ENCODE measurements around the gene CHCHD3.
"Not testable (repeated sequence)": the region's sequence is repeated elsewhere in the genome, so short reads cannot be mapped to it uniquely, and the experiment has no call there.

The CHCHD3 gene

DNA sequence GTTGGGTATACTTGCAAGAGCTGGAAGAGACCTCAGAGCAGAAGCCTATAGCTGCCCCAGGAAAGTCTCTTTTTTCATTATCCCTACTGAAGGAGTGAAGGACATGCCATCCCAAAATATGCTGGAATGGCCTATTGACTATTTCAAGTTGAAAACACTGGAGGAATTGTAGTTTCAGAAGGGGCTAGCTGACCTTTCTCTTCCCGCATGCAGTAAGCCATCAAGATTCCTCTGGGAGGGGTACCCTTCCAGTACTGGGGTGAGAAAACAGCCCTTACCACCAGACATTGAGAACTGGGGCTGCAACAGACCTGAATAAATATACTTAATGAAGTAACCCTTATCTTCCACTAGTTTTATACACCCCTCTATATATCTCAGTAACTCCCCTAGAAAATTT is 41.7 kb downstream of the CHCHD3 start:
- DNase-seq = no peak

DNA sequence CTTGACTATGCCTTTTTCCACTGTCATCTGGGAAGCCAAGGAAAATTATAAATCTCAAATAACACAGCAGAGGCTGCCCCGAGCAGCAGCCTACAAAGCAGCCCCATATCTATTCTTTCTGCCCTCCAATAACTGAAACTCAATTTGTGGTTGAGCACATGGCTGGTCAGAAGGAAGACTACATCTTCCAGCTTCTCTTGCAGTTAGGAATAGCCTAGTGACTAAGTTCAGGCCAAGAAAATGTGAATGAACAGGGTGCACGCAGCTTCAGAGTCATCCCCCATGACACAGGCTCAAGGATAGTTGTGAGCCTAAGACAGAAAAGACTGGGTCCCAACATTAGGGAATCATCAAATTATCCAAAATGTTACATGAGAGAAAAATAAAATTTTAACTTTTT is 42.3 kb downstream of the CHCHD3 start:
- DNase-seq = no peak

DNA sequence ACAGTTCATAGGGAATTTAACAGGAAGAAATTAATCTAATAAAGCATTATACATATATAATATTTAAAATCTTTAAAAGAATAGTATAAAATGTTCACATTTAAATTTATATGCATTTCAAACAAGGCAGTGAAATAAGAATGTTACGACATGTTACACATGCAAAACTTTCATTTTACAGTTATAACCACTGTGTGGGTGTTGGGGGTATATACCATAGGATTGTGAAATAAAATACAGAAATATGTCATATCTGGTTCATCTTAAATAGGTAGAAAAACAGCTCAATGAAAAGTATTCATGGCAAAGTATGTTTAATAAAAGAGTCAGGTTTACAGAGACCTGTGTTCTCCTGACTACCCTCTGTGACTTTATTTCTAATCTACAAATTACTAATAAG is 45.6 kb downstream of the CHCHD3 start:
- no peak for DNase-seq

DNA sequence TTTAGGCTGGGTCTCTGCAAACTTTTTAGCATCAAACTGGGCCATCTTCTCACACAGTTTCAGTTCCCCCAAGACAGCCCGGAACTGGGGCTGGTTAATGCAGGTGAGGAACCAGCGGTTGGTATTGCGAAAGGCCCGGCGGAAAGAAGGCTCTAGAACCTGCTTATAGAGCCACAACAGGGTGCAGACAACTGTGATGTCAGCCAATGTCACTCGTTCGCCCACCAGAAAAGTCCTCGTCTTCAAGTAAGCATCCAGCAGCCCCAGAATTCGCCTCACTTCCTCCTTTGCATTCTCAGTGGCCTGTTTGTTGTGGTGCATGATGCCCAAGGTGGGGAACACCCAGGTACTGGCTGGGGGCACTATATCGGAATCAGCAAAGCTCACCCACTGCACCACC is 46.6 kb downstream of the CHCHD3 start:
- not testable (repeated sequence) for DNase-seq

DNA sequence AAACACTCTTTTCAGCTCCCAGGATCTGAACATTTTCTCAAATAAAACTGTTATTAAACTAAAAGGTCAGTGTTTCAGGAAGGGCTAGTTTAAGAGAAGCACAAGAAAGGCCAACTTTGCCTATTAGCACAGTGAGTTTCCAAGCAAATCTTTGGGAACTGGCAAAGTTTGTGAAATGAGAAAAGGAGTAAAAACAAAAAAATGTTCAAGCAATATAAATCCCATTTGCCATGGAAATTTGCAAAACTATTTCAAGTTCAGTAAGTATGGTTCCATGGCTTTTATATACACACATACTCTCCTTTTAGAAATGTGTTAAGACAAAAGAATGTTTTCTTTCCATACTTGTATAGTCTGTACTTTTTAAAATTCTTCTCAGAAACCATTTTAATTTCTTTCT is 51.5 kb downstream of the CHCHD3 start:
- no peak for DNase-seq

DNA sequence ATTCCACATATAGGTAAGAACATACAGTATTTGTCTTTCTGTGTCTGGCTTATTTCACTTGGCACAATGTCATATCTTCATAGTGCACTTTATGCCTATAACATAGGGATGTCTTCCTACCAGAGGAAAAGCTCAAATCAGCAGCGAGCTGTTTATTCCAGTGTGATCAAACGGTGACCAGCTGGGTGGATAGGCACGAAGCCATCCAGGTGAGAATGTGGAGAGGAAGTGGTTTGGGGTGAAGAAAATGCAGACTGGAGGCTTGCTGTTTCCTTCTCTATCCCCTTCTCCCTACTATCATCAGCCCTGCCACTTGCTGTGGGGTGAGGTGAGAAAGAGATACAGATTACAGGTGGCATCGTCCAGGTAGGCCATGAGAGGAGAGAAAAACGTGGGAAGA is 52.4 kb downstream of the CHCHD3 start:
- DNase-seq = no peak

DNA sequence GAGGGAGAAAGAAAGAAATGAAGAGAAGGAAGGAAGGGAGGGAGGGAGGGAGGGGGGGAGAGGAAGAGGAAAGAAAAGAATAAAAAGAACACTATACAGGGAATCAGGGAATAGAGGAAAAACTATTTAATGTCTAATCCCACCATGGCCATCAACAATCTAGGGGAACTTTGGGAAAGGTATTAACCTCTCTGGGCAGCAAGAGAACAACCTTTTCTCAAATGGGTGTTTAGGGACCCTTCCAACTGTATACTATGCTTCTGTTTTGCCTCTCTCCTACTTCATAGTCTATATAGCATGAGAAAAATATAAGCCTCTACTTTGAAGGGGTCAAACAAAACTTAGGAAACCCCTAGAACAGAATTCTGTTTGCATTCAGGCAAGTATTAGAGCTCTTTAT is 54.5 kb downstream of the CHCHD3 start:
- no peak for DNase-seq

DNA sequence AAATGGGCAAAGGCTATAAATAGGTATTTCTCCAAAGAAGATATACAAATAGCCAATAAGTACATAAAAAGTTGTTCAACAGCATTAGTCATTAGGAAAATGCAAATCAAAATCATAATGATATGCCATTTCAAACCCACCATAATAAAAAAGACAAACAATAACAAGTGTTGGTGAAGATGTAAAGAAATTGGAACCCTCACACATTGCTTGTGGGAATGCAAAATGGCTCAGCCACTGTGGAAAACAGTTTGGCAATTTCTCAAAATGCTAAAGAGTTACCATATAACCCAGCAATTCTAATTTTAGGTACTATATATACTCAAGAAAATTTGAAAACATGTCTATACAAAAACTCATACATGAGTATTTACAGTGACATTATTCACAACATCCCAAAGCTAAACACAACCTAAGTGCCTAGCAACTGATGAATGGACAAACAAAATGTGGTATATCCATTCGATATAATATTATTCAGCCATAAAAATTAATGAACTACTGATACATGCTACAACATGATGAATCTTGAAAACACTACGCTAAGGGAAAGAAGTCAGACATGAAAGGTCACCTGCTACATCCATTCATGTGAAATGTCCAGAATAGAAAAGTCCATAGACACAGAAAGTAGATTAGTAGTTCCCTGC is 55.6 kb downstream of the CHCHD3 start:
- DNase-seq = no peak

DNA sequence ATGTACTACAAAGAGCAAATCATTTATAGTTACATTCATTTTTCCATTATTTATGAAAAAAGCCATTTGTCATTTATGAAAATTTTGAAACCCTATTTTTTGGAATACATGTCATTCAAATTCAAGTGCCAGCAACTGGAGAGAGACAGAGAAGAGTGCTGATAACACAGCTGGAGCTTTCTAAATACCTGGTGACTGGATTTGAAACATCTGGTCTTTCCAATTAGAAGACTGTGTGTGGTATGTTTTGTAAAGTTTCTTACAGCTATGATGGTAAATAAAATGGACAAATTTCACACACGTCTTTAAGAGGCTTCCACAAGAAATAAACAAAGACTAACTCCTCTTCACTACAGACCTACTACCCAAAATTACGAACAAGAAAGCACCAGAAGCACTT is 56.8 kb downstream of the CHCHD3 start:
- DNase-seq = no peak

DNA sequence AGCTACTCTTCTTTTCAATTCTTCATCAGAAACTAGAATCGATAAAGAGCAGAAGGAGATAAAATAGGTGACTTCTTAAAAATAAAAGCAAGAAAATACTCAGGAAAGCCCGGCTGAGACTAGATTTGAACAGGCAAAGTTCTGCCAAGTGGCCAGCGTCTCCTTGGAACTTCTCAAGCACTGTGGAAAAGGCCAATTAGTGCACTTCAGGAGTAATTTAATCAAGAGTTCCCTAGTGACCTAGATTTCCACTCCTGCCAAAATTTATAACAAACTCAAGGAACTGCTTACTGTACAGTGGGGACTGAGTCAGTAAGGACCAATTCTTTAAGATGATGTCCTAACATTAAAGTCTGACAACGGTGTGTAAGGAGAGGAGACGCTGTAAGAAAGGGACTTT is 57.3 kb downstream of the CHCHD3 start:
- DNase-seq = no peak

DNA sequence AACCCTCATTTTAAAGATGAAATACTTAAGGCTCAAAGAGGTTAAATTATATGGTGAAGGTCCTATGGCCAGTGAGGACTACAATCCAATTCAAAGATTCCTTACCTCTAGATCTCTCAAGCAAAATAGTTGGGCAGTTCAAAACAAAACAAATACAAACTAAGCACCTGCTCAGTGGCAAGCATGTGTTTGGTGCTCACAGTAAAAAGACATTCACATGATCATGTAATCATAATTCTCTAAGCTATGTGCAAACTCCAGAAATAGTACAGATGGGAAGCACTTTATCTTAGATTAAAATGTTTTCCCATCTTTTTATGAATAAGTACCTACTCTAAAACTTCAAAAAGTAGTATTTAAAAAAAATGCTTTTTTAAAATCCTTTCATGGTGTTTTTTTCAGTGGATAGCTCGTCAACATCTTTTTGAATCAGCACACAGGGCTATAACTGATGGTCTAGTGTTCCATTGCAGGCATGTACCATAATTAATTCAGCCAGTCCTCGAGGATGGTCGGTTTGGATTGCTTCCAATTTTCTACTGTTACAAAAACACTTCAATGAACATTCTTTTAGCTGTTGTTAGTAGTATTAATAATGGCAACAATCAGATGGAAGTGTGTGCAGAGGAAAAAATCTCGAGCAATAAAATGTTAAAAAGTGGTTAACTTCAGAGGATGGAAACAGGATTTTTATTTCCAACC is 58.4 kb downstream of the CHCHD3 start:
- DNase-seq = no peak

DNA sequence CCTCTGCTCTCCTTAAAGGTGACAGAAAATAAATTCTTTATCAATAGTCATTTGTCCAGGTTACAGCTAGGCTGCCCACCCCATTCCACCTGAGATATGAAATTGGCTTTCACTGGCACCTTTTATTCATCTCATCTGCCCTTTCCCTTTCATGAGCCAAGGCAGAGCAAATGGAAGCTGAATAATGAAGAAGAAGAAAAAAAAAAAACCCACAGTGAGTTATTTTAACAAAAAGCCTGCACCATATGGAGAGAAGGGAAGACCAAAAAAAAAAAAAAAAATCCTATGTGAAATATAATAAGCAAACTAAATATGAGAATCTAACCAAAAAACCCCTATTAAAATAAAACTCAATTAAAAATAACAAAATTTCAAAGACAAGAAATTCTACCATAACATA is 59.2 kb downstream of the CHCHD3 start:
- no peak for DNase-seq

DNA sequence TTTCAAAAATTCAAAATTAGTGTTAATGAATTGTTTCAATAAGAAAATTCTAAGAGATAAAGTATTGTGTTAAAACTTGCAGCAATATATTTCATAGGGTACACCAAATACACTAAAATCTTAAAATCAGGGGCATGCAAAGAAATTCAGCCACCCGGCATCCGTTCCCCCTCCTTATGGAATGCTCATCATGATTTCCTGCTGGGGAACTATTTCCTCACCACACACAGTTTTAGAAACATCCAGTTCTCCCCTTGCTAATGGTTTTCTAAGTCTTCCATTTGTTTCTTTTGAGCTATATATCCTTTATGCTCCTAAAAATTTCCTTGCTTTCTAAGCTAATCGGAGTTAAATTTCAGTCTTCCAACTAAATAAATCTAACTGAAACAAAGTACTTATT is 60.7 kb downstream of the CHCHD3 start:
- DNase-seq = no peak

DNA sequence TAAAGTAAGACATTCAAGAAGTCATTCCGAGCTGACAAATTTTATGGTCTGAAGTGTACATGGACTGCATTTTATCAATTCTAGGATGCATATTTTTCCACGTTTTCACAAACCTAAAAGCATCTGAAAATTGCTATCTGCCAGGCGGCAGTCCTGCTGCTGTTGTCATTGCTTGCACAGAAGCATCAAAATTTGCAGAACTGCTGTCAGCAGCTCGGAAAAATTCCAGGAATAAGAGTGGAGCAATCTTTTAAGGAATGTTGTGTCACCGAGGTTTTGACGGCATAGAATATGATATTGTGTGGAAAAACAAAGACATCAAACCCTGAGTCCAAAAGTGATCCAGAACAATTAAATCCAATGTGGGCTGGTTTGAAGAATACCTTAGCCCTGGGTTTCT is 61.4 kb downstream of the CHCHD3 start:
- no peak for DNase-seq

DNA sequence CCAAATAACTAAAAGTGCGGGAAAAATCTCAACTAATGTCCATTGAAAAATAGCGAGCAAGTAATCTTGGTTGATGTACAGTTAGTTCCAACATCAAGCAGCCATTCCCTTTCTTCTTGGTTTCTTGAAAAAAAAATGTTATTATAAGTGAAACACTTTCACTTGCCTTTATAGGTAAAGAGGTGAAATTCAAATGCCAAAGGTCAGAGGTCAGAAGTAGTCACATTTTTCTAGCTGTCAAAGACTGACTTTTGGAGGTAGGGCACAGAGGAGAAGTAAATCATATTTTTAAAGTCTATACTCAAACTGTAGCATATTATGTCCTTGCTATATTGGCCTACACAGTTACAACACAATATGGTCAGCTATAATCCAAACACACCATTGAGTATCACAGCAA is 62.3 kb downstream of the CHCHD3 start:
- DNase-seq = no peak

DNA sequence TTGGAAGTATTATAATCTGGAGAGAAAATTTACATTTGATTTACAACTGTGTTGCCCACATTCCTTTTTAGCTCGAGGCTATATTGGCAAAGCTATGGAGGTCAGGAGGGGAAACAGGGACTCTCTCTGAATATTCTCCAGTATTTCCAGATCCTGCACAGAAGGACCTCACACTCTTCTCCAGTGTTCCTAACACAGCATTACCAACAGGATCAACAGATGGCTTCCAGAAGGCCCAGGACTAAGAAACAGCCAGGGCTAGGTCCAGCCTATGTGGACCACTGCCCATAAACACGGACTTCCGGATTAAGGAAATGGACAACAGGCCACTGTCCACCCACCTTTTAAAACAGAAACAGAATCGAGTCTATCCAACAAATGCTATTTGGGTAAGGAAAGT is 65.3 kb downstream of the CHCHD3 start:
- no peak for DNase-seq

DNA sequence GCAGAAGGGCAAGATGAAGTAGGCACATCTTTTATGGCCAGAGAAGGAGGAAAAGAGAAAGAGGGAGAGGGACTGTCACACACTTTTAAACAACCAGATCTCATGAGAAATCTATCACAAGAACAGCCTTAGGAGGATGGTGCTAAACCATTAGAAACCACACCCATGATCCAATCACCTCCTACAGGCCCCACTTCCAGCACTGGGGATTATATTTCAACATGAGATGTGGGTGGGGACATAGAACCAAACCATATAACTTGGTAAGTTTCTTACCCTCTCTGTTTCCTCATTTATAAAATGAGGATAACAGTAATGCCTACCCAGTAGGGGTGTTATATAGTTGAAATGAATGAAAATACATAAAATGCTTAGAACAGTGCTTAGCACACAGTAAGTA is 66.0 kb downstream of the CHCHD3 start:
- DNase-seq = no peak

DNA sequence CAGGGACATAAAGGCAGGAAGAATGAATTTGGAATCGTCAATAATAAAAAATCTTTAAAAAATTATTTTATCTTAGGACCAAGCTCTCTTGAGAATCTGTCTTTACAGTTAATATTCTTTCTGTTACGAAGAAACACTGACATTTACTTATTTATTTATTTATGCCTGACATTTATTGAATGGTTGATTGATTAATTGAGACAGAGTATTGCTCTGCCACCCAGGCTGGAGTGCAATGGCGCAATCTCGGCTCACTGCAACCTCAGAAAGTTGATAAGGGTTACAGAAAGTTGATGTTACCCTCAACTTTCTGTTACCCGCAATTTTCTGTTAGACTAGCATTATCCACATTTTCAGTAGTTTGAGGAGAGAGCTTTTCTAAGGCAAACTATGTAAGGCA is 70.1 kb downstream of the CHCHD3 start:
- DNase-seq = no peak

DNA sequence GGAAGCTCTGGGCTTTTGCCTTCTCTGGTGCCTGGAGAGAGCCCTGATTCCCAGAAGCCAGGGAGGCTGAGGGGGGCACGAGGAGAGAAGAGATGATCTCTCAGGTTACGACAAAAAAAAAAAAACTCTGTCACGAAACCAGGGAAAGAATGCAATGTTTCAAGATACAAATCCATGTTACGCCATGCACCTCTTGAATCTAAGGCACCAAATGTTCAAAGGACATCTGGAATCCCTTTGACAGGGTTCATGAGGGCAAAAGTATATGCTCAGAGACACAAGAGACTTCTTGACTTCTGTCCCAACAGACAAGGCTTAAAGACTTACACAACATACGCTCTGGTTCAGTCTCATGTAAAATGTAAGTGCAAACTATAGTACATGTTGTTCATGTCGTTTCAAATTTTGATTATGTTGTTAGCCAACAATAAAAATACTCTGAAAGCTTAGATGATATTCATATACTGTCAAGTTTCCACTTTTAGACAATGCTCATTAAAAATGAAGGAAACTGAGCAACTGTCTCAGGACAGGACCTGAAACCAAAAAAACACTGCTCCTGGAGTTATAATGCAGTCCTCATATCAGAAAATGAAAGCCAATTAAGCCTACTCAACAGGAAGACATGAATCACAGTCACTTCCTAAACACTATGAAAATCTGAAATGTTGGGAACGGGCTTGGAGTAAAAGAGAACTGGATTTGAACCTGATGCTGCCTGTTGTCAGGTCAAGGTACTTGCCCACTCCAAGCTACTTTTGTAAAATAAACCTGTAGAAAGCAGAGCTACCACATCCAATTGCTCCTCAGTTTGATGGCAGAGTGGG is 72.3 kb downstream of the CHCHD3 start:
- no peak for DNase-seq

DNA sequence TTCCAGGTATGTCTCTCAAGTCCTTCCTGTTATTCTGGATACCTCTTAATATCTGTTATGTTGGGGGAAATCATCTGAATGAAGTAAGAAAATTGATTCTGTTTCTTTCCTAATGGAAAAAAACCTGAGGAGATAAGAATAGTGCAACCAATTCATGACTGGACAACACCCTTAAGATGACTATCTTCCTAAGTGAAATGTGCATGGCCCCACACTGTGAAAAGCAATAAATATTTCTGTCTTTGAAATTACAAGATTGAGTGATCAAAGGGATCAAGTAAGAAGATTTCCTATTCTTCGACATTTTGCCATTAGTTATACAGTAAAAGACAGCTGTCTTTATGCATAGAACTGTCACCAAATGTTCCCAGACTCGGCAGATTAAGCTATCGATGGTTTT is 73.9 kb downstream of the CHCHD3 start:
- DNase-seq = no peak

DNA sequence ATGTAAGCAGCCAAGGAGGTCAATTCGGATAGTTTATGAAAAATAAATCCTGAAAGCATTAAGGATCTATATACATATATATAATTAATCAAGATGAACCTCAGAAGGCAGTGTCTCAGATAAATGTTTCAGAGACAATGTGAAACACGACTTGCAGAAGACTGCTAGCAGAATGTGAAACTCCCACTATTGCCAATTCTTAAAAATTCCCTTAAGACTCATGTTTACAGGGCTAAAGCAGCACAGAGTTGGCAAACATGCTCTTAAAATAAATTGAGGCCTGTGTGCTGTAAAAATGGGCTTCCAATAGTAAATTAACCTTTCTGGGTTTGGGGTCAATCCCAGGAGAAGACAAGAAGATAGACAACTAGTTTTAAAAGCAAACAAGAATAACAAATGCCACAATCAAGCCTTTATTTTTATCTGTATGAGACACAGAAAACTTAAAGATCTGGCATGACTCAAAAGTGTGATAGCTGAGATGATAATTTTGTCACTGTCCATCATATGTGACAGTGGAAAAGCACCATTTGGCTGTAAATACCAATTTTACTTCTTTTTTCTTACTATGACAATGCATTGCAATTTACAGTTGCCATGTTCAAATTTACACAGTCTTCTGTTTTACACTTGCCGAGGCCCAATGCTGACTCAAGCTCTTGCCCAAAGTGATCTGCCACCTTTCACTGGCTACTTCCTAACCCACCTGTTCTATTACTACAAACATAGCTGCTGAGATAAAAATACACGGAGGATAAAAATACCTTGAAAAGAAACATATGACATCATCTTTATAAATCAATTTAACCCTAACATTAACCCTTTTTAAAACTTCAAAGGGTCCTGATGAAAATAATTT is 78.6 kb downstream of the CHCHD3 start:
- no peak for DNase-seq

DNA sequence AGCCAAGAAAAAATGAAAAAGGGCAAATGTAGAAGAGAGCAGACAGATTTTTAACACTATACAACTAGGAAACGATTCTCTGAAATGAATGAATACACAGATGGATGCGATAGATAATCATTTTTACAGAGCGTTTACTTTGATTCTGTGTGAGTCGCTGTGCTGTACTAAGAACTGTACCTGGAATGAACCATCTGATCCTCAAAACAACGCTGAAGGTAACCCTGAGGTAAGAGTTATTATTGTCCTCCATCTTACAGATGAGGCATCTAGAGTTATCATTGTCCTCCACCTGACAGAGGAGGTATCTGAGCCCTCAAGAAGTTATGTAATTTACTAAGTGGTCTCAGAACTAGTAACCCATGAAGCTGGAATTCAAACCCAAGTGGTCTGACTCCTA is 80.2 kb downstream of the CHCHD3 start:
- no peak for DNase-seq

DNA sequence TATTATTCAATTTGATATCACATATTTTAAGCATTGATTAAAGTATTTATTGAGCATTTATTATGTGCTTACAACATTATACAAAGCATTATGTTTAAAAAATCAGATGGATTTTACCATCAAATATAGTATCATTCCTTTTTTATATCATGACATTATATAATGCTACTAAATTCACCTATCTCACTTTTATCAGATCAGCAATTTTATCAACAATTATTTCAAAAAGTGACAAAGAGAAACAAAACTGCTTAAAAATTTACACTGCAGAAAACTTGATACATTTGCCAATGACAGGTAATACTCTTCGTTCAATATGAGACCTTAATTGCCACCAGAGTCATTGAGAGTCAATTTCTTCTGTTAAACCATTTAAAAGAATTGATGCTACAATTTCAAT is 82.0 kb downstream of the CHCHD3 start:
- no peak for DNase-seq

Data from NCI-H1436 treated with DMSO at 0.1 percent for 48 hours (cell line).